Measurements from ENCODE around the gene UPP1.
"Not testable (repeated sequence)": the region's sequence is repeated elsewhere in the genome, so short reads cannot be mapped to it uniquely, and the experiment has no call there.

Gene UPP1

GRCh38 chr7:48112401-48113165, 23.5 kb downstream of the UPP1 start:
- DNase-seq (ENCODE audit: low read depth), result peak; percentile 79

GRCh38 chr7:48113275-48113674, 24.2 kb downstream of the UPP1 start:
- DNase-seq (ENCODE audit: low read depth), result no peak

DNA sequence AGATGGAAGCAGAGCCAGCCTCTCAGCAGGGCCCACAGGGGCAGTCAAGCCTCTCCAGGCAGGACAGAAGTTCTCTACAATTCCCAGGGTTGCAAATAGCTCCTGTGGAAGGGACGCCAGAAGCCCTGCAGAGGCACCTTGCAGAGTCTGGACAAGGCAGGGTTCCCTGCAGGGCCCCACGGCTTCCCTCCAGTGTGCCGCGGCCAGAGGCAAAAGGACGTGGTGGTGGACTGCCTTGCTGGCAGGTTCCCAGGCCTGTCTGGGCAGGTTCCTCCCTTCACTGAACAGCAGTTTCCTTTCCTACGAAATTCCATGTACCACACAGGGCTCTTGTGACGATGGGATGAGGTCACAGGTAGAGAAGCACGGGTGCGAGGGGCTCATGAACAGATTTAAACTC, 25.1 kb downstream of the UPP1 start:
- no peak for DNase-seq (ENCODE audit: low read depth)

DNA sequence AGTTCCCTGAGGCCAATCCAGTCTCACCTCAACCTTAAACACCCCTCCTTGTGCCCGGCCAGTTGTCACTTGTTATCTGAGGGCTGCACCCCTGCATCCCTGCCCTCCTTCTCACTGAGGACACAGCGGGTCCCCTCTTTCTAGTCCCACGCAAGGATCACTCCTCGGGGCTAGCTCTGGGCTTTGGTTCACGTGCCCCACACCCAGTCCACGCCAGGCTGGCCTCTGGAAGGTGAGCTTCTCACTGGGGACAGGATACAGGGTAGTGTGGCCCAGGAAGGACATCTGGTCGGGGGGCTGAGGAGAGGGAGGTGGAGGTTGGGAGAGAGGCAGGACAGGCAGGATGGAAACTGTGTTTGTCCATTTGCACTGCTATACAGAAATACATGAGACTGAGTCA, 25.5 kb downstream of the UPP1 start:
- no peak for DNase-seq (ENCODE audit: low read depth)

DNA sequence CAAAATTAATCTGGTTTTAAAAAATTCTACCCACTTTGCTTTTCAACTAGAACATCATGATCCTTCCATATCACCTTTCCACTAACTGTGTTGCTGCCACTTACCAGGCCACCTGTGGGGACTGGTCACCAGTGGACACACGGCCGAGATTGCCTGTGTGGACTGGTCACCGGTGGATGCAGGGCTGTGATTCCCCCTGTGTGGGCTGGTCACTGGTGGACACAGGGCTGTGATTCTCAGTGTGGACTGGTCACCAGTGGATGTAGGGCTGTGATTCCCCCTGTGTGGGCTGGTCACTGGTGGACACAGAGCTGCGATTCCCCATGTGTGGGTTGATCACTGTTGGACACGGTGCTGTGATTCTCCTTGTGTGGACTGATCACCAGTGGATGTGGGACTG, 27.0 kb downstream of the UPP1 start:
- DNase-seq (ENCODE audit: low read depth), result no peak

GRCh38 chr7:48118041-48118440, 29.0 kb downstream of the UPP1 start:
- DNase-seq (ENCODE audit: low read depth), result no peak

DNA sequence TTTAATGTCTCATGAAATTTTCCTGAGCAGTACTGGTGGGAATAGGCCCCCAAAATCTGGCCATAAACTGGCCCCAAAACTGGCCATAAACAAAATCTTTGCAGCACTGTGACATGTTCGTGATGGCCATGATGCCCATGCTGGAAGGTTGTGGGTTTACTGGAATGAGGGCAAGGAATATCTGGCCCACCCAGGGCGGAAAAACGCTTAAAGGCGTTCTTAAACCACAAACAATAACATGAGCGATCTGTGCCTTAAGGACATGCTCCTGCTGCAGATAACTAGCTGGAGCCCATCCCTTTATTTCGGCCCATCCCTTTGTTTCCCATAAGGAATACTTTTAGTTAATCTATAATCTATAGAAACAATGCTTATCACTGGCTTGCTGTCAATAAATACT, 31.5 kb downstream of the UPP1 start:
- not testable (repeated sequence) for DNase-seq (ENCODE audit: low read depth)

- no peak for DNase-seq (ENCODE audit: low read depth)
These were observed 37.0 kb downstream of the UPP1 start for GRCh38 chr7:48126037-48126436.

DNA sequence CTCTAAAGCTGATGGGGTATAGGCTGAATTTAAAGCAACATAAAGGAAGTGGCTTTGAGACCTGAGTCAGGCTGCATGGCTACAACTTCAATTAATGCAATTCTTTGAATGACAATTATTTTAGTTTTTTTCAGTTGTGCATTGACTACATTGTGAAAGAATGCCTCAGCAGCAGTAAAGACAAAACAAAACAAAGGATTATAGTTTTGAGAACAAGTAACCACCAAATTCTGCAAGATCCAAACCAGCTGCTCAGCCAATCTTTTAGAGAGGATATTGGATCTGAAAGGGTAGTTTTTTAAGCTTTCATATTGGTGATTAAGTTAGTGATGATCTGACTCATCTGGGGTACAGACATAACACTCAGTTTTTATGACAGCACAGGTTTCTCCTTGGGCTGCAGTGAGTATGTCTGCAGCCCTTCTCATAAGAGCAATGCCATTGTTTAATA, 41.6 kb downstream of the UPP1 start:
- peak; percentile 67 for DNase-seq (ENCODE audit: low read depth)

DNA sequence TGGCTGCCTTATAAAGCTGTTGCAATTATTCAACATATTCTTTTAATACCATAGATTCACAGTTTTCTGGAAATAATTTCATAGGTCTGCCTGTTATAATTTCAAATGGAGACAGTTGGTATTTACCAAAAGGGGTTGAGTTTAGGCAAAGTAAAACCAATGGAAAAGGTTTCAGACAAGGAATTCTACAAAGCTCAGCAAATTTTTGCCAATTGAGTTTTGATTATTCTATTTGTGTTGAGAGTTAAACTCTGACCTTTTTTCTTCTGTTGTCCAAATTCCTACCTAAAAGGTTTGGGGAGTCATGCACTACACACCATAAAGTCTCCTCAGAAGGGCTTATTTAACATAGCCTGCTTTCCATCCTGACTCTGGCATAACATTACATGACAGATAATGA, 43.7 kb downstream of the UPP1 start:
- DNase-seq (ENCODE audit: low read depth), result no peak

GRCh38 chr7:48139459-48139858, 50.4 kb downstream of the UPP1 start:
- peak; percentile 55 for DNase-seq (ENCODE audit: low read depth)

GRCh38 chr7:48140001-48140681, 51.1 kb downstream of the UPP1 start:
- peak; percentile 69 for DNase-seq (ENCODE audit: low read depth)

DNA sequence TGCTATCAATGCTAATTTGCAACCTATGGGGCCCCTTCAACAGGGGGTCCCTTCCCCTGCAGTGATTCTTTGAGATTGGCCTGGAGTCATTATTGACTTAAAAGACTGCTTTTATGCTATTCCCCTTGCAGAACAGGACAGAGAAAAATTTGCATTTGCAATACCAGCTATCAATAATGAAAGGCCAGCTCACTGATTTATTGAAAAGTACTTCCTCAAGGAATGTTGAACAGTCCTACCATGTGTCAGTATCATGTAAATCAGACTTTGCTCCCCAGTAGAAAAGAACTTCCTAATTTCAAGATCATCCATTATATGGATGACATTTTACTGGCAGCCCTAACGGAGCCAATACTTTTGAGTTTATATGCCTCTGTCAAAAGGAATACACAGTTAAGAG, 52.5 kb downstream of the UPP1 start:
- DNase-seq (ENCODE audit: low read depth), result no peak

DNA sequence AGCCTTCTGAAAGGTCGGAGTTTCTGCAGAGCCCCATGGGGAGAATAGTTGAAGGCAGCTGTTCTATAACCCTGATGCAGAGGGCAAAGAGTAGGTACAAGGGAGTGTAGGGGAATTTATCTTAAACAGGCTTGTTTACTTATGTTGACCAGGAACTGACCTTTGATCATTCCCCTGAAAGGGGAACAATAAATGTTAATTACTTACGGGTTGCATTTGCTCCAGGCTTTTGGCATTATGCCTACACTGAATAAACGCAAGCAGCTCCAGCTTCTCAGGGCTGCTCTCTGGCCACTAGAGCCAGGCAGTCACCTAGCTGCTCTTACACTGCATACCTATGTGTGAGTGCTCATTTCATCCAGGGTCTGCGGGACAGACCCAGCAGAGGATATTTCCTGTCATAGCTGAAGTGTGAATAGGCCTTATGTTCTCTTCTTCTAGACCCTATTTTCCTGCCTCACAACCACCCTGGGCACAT, 55.3 kb downstream of the UPP1 start:
- DNase-seq (ENCODE audit: low read depth), result no peak

GRCh38 chr7:48147078-48147591, 58.1 kb downstream of the UPP1 start:
- DNase-seq (ENCODE audit: low read depth), result no peak

GRCh38 chr7:48147690-48148089, 58.6 kb downstream of the UPP1 start:
- DNase-seq (ENCODE audit: low read depth), result not testable (repeated sequence)

DNA sequence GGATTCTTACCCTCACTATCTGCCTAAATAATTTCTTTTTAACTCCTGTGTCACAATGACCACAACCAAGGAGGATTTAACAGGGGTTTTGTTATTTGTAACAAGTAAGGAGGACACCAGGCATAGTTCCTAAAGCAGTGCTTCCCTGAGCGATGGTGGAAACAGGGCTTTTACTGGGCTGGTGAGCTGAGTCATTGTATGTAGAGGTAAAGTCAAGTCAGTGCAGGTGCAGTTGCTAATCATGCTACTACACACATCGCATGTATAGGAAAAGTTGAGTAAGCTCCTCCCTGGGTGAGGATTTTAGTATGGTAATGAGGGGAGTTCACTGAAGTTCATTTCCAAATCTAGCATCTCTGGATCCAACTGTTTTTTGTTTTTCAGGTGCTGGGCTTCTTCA, 59.2 kb downstream of the UPP1 start:
- no peak for DNase-seq (ENCODE audit: low read depth)

DNA sequence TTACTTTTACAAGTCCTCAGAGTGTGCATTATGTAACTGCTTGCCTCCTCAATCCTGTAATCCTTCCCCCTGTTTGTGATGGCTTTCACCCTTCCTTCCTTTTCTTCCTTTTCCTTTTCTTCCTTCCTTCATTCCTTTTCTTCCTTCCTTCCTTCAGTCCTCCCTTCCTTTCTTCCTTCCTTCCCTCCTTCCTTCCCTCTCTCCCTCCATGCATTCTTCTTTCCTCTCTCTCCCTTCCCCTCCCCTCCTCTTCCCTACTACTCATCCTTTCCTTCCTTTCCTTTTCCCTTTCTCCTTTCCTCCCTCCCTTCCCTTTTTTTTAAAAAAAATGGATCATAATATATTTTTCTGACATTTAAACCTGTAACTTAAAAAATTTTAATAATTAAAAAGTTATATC, 60.0 kb downstream of the UPP1 start:
- no peak for DNase-seq (ENCODE audit: low read depth)

GRCh38 chr7:48150086-48150485, 61.0 kb downstream of the UPP1 start:
- no peak for DNase-seq (ENCODE audit: low read depth)

GRCh38 chr7:48154792-48155413, 65.8 kb downstream of the UPP1 start:
- DNase-seq (ENCODE audit: low read depth), result peak; percentile 69

All from EH (cell line).